Common myeloid progenitor, CD34-positive (primary cell): ENCODE data around the gene CPLANE1. TPM values are rescaled to one million over a fixed set of nuclear protein-coding genes. Genes with fewer than 3 reads are reported as not detected.
"Not testable (repeated sequence)": the region's sequence is repeated elsewhere in the genome, so short reads cannot be mapped to it uniquely, and the experiment has no call there.

ENCODE experiments used
- CTCF ChIA-PET: fragments of 350-600 bp; sonication (Branson Sonifier 250); formaldehyde crosslinking; loops from one replicate; lab custom pipeline; 2021; ENCODE audit warnings: antibody characterized with exemption; lab: Charles Lee
- POLR2A ChIA-PET: fragments of 350-600 bp; sonication (Branson Sonifier 250); formaldehyde crosslinking; loops from one replicate; lab custom pipeline; 2021; ENCODE audit warnings: antibody characterized with exemption; lab: Charles Lee
- DNase-seq, 3 donors: peaks; one replicate each; pipeline versions ENCODE4 v3.0.0 to v3.0.0-alpha.2; 2013
- H3K27ac ChIP-seq, 2 experiments: 1 replicate in 1 of 2; 2 replicates in 1 of 2; pipeline ENCODE4 v1.7.0; 2013; ENCODE audit warnings: inconsistent platforms in 2 of 2, low read length in 2 of 2, mild to moderate bottlenecking in 2 of 2, low read depth in 1 of 2, moderate library complexity in 1 of 2; ENCODE audit not compliant: severe bottlenecking in 2 of 2, insufficient read depth in 1 of 2, poor library complexity in 1 of 2
- H3K27me3 ChIP-seq, 5 experiments: replicated peaks in 2 of 5; 1 replicate in 3 of 5; 2 replicates in 2 of 5; pipeline versions ENCODE4 v1.6.1 to v1.7.0; 2013; ENCODE audit warnings: low read length in 4 of 5, mild to moderate bottlenecking in 2 of 5, moderate library complexity in 2 of 5, inconsistent platforms in 1 of 5; ENCODE audit not compliant: insufficient read depth in 5 of 5, control insufficient read depth in 4 of 5
- H3K36me3 ChIP-seq, 4 experiments: 1 replicate in 2 of 4; 2 replicates in 2 of 4; pipeline versions ENCODE4 v1.6.1 to v1.7.0; 2013; ENCODE audit warnings: low read length in 3 of 4, control low read depth in 1 of 4, mild to moderate bottlenecking in 1 of 4; ENCODE audit not compliant: control insufficient read depth in 4 of 4, insufficient read depth in 4 of 4
- H3K4me1 ChIP-seq, 4 experiments: 1 replicate in 3 of 4; 2 replicates in 1 of 4; pipeline versions ENCODE4 v1.6.1 to v1.7.1; 2013; ENCODE audit warnings: low read length in 3 of 4, mild to moderate bottlenecking in 3 of 4, control low read depth in 1 of 4, inconsistent platforms in 1 of 4, moderate library complexity in 1 of 4; ENCODE audit not compliant: control insufficient read depth in 4 of 4, insufficient read depth in 4 of 4; ENCODE audit errors: control extremely low read depth in 1 of 4
- H3K4me3 ChIP-seq, 7 experiments: 1 replicate in 4 of 7; 2 replicates in 3 of 7; pipeline versions ENCODE4 v1.5.1 to v1.7.0; 2013; ENCODE audit warnings: mild to moderate bottlenecking in 7 of 7, low read length in 6 of 7, moderate library complexity in 6 of 7, inconsistent platforms in 2 of 7, low read depth in 2 of 7, control low read depth in 1 of 7; ENCODE audit not compliant: insufficient read depth in 4 of 7, control insufficient read depth in 1 of 7; ENCODE audit errors: extremely low read depth in 1 of 7
- H3K9me3 ChIP-seq, 5 experiments: 1 replicate in 4 of 5; 2 replicates in 1 of 5; pipeline versions ENCODE4 v1.6.1 to v1.7.1; 2013; ENCODE audit warnings: low read length in 4 of 5, mild to moderate bottlenecking in 2 of 5, inconsistent platforms in 1 of 5, low read depth in 1 of 5, moderate library complexity in 1 of 5; ENCODE audit not compliant: control insufficient read depth in 4 of 5, insufficient read depth in 2 of 5; ENCODE audit errors: control extremely low read depth in 1 of 5
- WGBS: methylation state at CpG from one replicate; pipeline ENCODE4 v1.1.5; 2013; ENCODE audit not compliant: insufficient coverage; 5-methylcytosine and 5-hydroxymethylcytosine counted together
- polyA plus RNA-seq: library from polyadenylated mRNA; unstranded; fragments of 120-200 nt; gene quantifications from one replicate; pipeline ENCODE4 v1.2.1, GENCODE V29; 2013

CPLANE1 gene
- polyA plus RNA-seq: 16.8 TPM

- peak; percentile 76 to 91 (median 85) for DNase-seq
- ChIA-PET POLR2A (no interaction called here), CTCF (interaction anchor here (0.9 to 1.9 kb wide), 5 partner anchors 9 to 55 kb away, joined by 3 to 5 read pairs (median 4); no protein-coding TSS in a partner anchor)
- H3K4me3 ChIP-seq: peak within 1 kb of the TSS; percentile 70 to 92 (median 84)
- no peaks in the 10 kb centered on the region for H3K27me3 ChIP-seq
- H3K4me1 ChIP-seq: peaks cover 0 to 20% (median 10%) of the 10 kb centered on the region in 4 experiments
- WGBS: under 1% methylated on average over 66 of the region's 88 CpGs
- H3K36me3 ChIP-seq: no peaks in the 10 kb centered on the region
- H3K27ac ChIP-seq: peak within 1 kb of the TSS; percentile 85 to 92
- H3K9me3 ChIP-seq: peaks cover 0 to 4% (median 0%) of the 10 kb centered on the region in 5 experiments
Measured at GRCh38 chr5:37248970-37249814, at the start of gene CPLANE1. TSS of gene CPLANE1 (minus strand) at chr5:37249376. CDS start at chr5:37247698, 1,678 bp downstream.

GRCh38 chr5:37296313-37296712, 47.1 kb upstream of the CPLANE1 start:
- H3K4me3 ChIP-seq, POLR2A ChIA-PET, CTCF ChIA-PET, H3K9me3 ChIP-seq, H3K27me3 ChIP-seq, DNase-seq, H3K4me1 ChIP-seq, H3K27ac ChIP-seq: not testable (repeated sequence)
- H3K36me3 ChIP-seq: peaks cover 19 to 59% (median 43%) of the 10 kb centered on the region in 4 experiments
- WGBS: 100% methylated on average over 2 of the region's 7 CpGs

- 90% methylated on average over 5 of the region's 5 CpGs for WGBS
- Histone ChIP-seq H3K4me3 (no peak overlapping the region), H3K27ac (no peak overlapping the region), H3K9me3 (peaks cover 1 to 33% (median 17%) of the 10 kb centered on the region in 5 experiments), H3K36me3 (no peaks in the 10 kb centered on the region), H3K4me1 (no peaks in the 10 kb centered on the region), H3K27me3 (no peaks in the 10 kb centered on the region)
- ChIA-PET POLR2A (no interaction called here), CTCF (no interaction called here)
- no peak for DNase-seq
Measured at GRCh38 chr5:37283214-37283820, 34.1 kb upstream of the CPLANE1 start.

- Histone ChIP-seq H3K27ac (no peak overlapping the region), H3K9me3 (peaks cover 1 to 14% (median 7%) of the 10 kb centered on the region in 5 experiments), H3K36me3 (no peaks in the 10 kb centered on the region), H3K4me3 (no peak overlapping the region), H3K4me1 (no peaks in the 10 kb centered on the region), H3K27me3 (no peaks in the 10 kb centered on the region)
- ChIA-PET CTCF (interaction anchor here (0.6 to 1.4 kb wide), 2 partner anchors 27 to 390 kb away, joined by 4 to 5 read pairs; no protein-coding TSS in a partner anchor), POLR2A (no interaction called here)
- whole genome bisulfite sequencing: 100% methylated on average over 2 of the region's 2 CpGs
- no peak for DNase-seq
Measured at GRCh38 chr5:37275511-37275910, 26.3 kb upstream of the CPLANE1 start.

- no peak for DNase-seq
- CTCF ChIA-PET: no interaction called here
- no CpG with 5 or more reads among the region's 1 CpG for WGBS
Measured at GRCh38 chr5:37272511-37272910, 23.3 kb upstream of the CPLANE1 start.

GRCh38 chr5:37268100-37268499, 18.9 kb upstream of the CPLANE1 start:
- DNase-seq, H3K27me3 ChIP-seq, POLR2A ChIA-PET, H3K4me3 ChIP-seq, H3K36me3 ChIP-seq, CTCF ChIA-PET, H3K27ac ChIP-seq, H3K4me1 ChIP-seq, H3K9me3 ChIP-seq: not testable (repeated sequence)

More at GRCh38 chr5:37272511-37272910, 23.3 kb upstream of the CPLANE1 start:
- H3K4me1 ChIP-seq: no peaks in the 10 kb centered on the region
- H3K27me3 ChIP-seq: no peaks in the 10 kb centered on the region
- peaks cover 0 to 5% (median 4%) of the 10 kb centered on the region in 5 experiments for H3K9me3 ChIP-seq
- no peaks in the 10 kb centered on the region for H3K36me3 ChIP-seq
- POLR2A ChIA-PET: no interaction called here
- no peak overlapping the region for H3K27ac ChIP-seq
- H3K4me3 ChIP-seq: no peak overlapping the region
